SK-N-SH treated with all-trans-retinoic acid at 6 μM for 48 hours (cell line): Measurements from ENCODE around the gene EPB41L1.

Experiments used
- ARNTL ChIP-seq: fragments of 450-650 bp; formaldehyde crosslinking; IDR thresholded peaks from 2 replicates; pipeline ENCODE4 v1.5.0; 2020; ENCODE audit warnings: low read depth, mild to moderate bottlenecking, moderate library complexity, borderline replicate concordance
- CSRNP3 ChIP-seq: fragments of 250-450 bp; sonication (Bioruptor Pico); IDR thresholded peaks from 2 replicates; pipeline ENCODE4 v1.5.1; 2021; ENCODE audit warnings: mild to moderate bottlenecking, moderate library complexity
- GLIS3 ChIP-seq: fragments of 250-450 bp; sonication (Bioruptor Pico); IDR thresholded peaks from 2 replicates; pipeline ENCODE4 v1.5.0; 2020; ENCODE audit warnings: mild to moderate bottlenecking, moderate library complexity
- ZNF565 ChIP-seq: fragments of 450-650 bp; formaldehyde crosslinking; conservative IDR thresholded peaks from 2 replicates; pipeline ENCODE4 v1.5.0; 2020; ENCODE audit warnings: low read depth, mild to moderate bottlenecking, moderate library complexity

DNA sequence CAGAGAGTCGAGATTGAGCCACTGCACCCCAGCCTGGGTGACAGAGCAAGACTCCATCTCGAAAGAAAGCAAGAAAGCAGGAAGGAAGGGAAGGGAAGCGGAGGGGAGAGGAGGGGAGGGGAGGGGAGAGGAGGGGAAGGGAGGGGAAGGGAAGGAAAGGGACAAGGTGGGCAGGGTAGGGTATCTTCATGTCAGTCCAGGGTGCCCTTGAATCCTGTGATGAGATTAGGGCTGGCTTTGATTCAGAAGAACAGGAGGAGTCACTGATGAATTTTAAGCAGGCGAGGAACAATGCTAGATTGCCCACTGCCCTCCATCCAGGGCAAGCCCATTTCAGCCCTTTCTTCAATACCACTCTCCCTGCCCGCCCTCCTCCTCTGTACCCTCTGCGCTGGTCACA lies 35.0 kb upstream of the EPB41L1 start:
- TF ChIP-seq GLIS3 (CRISPR knock-in tag): no peak
- TF ChIP-seq ZNF565: no peak
- TF ChIP-seq CSRNP3 (CRISPR knock-in tag): no peak
- TF ChIP-seq ARNTL (CRISPR knock-in tag): no peak
